ENCODE results near the gene SNX33.
"Not testable (repeated sequence)": the region's sequence is repeated elsewhere in the genome, so short reads cannot be mapped to it uniquely, and the experiment has no call there.

- not testable (repeated sequence) for TF ChIP-seq FOXP2 (optimal IDR thresholded peaks at IDR 0.05; ENCODE audit: control extremely low read depth, extremely low read length, insufficient read depth); POLR2AphosphoS5 (IDR thresholded peaks at IDR 0.05; ENCODE audit: borderline replicate concordance, low read depth, low read length); EZH2 (IDR thresholded peaks at IDR 0.05)
Observed at GRCh38 chr15:75678324-75678690, 30.6 kb downstream of the SNX33 start.

Data from SK-N-MC (cell line).